Inflammatory macrophage treated with lipopolysaccharide for 4 hours (primary cell): ENCODE data around the gene FAM53B.

Experiments used
- DNase-seq: peaks from one replicate; pipeline ENCODE4 v3.0.0-alpha.2; 2020

FAM53B gene

GRCh38 chr10:124605856-124606812 is 138.0 kb downstream of the FAM53B start:
- DNase-seq = no peak

GRCh38 chr10:124605481-124605855 is 138.7 kb downstream of the FAM53B start:
- DNase-seq = no peak

- DNase-seq = no peak
Observed at GRCh38 chr10:124605001-124605370, 139.2 kb downstream of the FAM53B start.

- no peak for DNase-seq
Observed at GRCh38 chr10:124604214-124605000, 139.8 kb downstream of the FAM53B start.

GRCh38 chr10:124603376-124604213 is 140.6 kb downstream of the FAM53B start:
- DNase-seq = no peak

GRCh38 chr10:124602646-124603365 is 141.4 kb downstream of the FAM53B start:
- no peak for DNase-seq

GRCh38 chr10:124602121-124602561 is 142.0 kb downstream of the FAM53B start:
- DNase-seq = no peak

GRCh38 chr10:124601431-124602120 is 142.6 kb downstream of the FAM53B start:
- DNase-seq = no peak

- DNase-seq = no peak
Observed at GRCh38 chr10:124601016-124601415, 143.2 kb downstream of the FAM53B start.

- no peak for DNase-seq
Observed at GRCh38 chr10:124600051-124600880, 143.9 kb downstream of the FAM53B start.

- DNase-seq = no peak
Observed at GRCh38 chr10:124599588-124600050, 144.6 kb downstream of the FAM53B start.

GRCh38 chr10:124598773-124599587 is 145.2 kb downstream of the FAM53B start:
- DNase-seq = no peak

GRCh38 chr10:124598196-124598595 is 146.0 kb downstream of the FAM53B start:
- DNase-seq = no peak

- DNase-seq = no peak
Observed at GRCh38 chr10:124597846-124598165, 146.4 kb downstream of the FAM53B start.

- no peak for DNase-seq
Observed at GRCh38 chr10:124596962-124597845, 147.0 kb downstream of the FAM53B start.

- DNase-seq = no peak
Observed at GRCh38 chr10:124596116-124596785, 147.9 kb downstream of the FAM53B start.

- no peak for DNase-seq
Observed at GRCh38 chr10:124595143-124595883, 148.9 kb downstream of the FAM53B start.
